ENCODE measurements around the gene EVA1C.
"Not testable (repeated sequence)": the region's sequence is repeated elsewhere in the genome, so short reads cannot be mapped to it uniquely, and the experiment has no call there.

Gene EVA1C

DNA sequence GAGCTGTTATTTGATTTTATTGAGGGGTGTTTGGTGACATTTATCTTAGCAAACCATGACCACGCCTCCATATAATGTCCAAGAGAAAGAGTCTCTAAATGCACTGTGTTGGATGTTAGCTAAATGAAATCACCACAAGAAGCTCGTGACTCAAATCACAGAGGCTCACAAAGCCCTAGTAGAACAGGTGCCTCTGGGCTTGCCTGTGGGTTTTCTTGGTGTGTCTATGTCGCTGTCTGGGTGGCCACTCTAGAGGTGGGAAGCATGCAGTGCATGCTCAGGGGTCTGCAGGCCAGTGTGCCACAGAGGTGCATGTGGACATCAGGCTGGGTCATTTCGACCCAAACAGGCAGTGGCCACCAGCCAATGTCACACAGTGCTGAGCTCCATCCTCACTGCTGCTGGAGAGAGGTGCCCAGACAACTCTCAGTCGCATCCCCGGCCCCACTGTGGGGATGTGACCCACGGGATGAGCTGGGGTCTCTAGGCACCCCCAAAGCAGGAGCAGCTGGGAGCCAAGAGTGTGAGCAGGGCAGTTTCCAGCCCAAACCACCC, 94.0 kb downstream of the EVA1C start:
- not testable (repeated sequence) for DNase-seq

DNA sequence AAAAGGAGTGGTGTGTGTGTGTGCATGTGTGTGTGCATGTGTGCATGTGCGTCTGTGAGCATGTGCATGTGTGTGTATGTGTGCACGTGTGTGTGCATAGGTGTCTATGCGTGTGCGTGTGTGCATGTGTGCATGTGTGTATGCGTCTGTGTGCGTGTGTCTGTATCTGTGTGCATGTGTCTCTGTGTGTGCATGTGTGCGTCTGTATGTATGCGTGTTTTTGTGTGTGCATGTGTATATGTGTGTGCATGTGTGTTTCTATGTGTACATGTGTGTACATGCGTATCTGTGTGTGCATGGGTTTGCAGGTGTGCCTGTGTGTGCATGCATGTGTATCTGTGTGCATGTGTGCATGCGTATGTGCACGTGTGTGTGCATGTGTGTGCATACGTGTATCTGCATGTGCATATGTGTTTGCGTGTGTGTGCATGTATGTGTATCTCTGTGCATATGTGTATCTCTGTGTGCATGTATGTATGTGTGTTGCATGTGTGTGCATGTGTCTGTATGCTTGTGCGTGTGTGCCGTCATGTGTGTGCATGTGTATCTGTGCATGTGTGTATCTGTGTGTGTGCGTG, 94.9 kb downstream of the EVA1C start:
- no peak for DNase-seq

- not testable (repeated sequence) for DNase-seq
Observed at GRCh38 chr21:32508036-32508435, 95.5 kb downstream of the EVA1C start.

DNA sequence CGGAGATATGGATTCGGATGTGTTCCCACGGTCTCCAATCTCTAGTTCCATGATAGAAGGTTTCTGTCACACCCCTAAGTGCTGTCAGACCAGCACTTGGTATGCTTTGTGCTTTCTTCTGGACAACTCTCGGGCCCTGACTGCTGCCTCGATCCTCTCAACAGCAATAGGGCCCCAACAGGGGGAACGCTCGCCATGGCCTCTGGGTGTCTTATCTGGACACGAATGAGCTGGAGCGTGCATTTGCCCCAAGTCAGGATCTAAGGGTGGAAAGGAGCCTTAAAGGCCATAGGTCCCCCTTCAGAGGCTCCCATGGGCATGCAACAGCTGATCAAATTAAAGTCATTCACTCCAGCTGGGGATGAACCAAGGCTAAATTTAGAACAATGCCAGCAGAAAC, 96.1 kb downstream of the EVA1C start:
- DNase-seq, result no peak

- not testable (repeated sequence) for DNase-seq
Observed at GRCh38 chr21:32508975-32509374, 96.5 kb downstream of the EVA1C start.

- DNase-seq, result no peak
Observed at GRCh38 chr21:32514275-32515055, 102.0 kb downstream of the EVA1C start.

DNA sequence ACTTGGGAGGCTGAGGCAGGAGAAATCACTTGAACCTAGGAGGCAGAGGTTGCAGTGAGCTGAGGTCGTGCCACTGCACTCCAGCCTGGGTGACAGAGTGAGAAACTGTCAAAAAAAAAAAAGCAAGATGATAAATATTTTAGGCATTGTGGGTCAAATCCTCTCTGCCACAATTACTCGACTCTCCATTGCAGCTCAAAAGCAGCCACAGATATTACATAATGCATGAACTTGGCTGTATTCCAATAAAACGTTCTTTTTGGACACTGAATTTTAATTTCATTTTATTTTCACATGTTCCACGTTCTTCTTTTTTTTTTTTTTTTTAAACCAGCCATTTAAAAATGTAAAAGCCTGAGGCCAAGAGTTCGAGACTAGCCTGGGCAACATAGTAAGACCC, 103.4 kb downstream of the EVA1C start:
- no peak for DNase-seq

- no peak for DNase-seq
Observed at GRCh38 chr21:32516756-32517649, 104.5 kb downstream of the EVA1C start.

- DNase-seq, result no peak
Observed at GRCh38 chr21:32519945-32520874, 107.7 kb downstream of the EVA1C start.

DNA sequence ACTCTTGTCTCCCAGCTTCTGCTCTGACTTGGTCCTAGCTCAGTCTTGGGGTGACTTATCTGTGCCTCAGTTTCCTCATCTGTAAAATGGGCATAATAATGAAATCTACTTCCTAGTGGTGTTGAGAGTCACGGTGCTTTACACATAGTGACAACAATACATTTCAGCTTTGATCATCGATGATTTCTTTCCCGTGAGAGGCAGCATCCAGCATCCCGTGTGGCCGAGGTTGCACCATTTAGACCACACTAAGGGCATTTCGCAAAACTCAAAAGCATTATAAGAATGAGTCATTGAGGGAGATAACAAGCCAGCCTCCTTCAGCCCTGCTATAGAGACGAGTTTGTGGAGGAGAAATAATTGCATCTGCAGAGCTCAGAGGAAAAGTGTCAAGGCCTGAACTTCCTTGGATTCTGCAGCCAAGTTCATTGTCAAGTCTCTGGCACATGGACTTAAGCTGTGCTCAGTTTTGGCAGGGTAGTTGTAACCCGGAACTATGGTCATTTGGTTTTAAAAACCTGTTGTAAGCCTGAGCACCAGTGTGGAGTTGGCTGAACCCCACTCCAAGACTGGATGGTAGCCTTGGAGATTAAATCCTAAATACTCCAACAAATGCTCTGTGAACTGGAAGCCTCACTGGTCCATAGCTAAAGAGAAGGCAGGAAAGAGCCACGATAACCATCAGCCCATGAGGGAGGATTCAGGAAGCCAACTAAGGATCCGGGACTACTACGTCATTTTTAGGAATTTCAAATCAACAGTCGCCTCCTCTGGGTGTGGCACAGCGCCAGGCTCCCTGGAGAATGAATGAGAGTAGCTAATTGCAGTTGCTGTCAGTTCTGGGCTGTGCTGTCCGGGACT, 108.6 kb downstream of the EVA1C start:
- no peak for DNase-seq

DNA sequence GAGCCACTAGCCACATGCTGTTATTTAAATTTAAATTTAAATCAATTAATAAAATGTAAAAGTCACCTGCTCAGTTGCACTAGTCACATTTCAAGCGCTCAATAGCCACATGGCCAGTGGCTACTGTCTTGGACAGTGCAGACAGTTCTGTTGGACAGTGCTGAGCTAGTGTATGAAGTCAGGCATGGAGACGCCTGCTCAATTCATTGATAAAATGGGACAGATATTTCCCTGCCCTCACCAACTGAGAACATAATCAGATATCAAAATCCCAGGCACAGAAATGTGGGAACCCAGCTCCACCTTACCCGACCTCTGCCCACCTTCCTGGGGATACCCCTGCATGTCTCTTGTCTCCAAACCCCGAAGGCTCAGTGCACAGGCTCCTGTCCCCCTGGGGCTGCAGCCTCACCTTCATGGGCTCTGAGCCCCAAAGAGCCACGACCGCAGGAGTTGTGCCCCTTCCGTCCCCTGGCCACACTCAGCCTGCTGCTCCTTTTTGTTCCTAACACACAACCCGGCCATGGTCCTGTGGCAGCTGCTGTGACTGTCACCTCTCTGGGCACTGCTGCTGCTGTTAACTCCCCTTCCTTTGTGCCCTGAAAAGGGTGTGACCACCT, 109.3 kb downstream of the EVA1C start:
- DNase-seq, result no peak

- no peak for DNase-seq
Observed at GRCh38 chr21:32523463-32523862, 111.0 kb downstream of the EVA1C start.

DNA sequence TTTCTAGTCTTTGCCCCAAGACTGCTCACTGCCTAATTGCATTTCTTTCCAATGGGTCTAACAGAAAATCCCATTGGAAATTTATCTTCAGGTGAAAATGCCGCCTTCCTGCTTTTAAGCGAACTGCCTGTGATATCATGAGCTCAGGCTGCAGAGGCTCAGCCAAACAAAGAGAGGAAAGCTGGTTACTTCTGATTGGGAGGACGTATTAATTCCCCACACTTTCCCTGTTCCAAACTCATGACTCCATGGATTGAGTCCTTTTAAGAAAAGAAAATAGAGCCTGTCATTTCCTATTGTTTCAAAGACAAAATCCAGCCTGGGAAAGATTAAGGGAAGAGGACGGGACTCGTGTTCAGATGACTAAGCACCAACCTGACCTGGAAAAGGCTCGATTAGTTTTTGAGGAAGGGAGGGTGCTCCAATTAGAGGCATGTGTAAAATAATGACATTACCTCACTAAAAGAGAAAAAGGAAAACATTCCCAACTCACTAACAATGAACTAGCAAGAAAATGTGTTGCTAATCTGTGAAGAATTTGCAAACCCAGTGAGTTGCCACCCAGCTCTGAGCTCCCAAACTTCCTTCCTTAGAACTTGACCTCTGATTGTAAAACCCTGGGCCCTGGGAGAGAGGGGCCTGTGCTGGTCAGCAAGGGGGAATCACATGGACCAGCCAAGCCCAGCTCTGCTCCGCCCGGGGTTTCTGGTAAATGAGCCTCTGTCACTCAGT, 111.6 kb downstream of the EVA1C start:
- DNase-seq, result no peak

- DNase-seq, result no peak
Observed at GRCh38 chr21:32525282-32525681, 112.8 kb downstream of the EVA1C start.

GRCh38 chr21:32529679-32530078, 117.2 kb downstream of the EVA1C start:
- no peak for DNase-seq

- DNase-seq, result not testable (repeated sequence)
Observed at GRCh38 chr21:32530809-32531208, 118.3 kb downstream of the EVA1C start.

DNA sequence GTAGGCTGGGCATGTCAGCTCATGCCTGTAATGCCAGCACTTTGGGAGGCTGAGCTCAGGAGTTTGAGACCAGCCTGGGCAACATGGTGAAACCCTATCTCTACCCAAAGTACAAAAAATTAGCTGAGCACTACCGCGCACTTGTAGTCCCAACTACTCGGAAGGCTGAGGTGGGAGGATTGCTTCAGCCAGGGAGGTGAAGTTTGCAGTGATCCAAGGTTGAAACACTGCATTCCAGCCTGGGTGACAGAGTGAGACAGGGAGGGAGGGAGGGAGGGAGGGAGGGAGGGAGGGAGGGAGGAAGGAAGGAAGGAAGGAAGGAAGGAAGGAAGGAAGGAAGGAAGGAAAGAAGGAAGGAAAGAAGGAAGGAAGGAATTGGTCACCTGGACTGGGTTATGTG, 119.1 kb downstream of the EVA1C start:
- DNase-seq, result not testable (repeated sequence)

GRCh38 chr21:32532636-32533035, 120.1 kb downstream of the EVA1C start:
- no peak for DNase-seq

GRCh38 chr21:32533053-32533452, 120.5 kb downstream of the EVA1C start:
- DNase-seq, result no peak

DNA sequence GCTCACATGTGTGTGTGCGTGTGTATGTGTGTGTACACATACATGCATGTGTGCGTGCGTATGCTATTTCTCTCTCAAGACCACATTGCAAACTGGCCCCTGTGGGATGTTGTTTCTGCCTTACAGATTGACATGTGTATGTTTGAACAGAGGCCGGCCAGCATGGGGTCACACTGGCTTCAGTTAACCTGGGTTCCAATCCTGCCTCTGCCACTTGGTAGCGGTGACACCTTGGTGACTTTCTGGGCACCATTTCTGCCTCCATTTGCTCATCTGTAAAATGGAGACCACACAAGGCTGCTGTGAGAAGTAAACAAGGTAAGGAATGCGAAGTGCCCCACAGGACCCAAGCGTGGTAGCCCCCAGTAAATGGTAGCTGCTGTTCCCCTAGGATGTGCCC, 121.1 kb downstream of the EVA1C start:
- no peak for DNase-seq
